Naive thymus-derived CD8-positive, alpha-beta T cell (primary cell): Measurements from ENCODE around the gene MAP2K5. TPM values are rescaled to one million over a fixed set of nuclear protein-coding genes. Genes with fewer than 3 reads are reported as not detected.

Source experiments
- ATAC-seq, 2 donors: fragments of 150-1000 bp; cut with Tn5 transposase in 1 of 2; sonication (Bioruptor Pico), chemical (Tn5 transposase) in 1 of 2; 1 replicate in 1 of 2; 2 replicates in 1 of 2; pipeline ENCODE4 v1.10.0; 2021; ENCODE audit warnings: mild to moderate bottlenecking in 2 of 2, moderate library complexity in 2 of 2
- POLR2A ChIA-PET: fragments of 350-600 bp; sonication (Branson Sonifier 250); formaldehyde crosslinking; loops from one replicate; lab custom pipeline; 2021; ENCODE audit warnings: antibody characterized with exemption; lab: Charles Lee
- DNase-seq, 10 donors: peaks; one replicate each; pipeline versions ENCODE4 v3.0.0 to v3.0.0-alpha.2; 2020 to 2022
- H3K27ac Mint-ChIP-seq, 10 donors: one replicate each; pipeline ENCODE4 v1.8.0; 2020 to 2022; ENCODE audit warnings: mild to moderate bottlenecking in 10 of 10, mixed read lengths in 10 of 10, moderate library complexity in 4 of 10, inconsistent platforms in 1 of 10
- H3K27me3 Mint-ChIP-seq, 5 donors: one replicate each; pipeline ENCODE4 v1.8.0; 2021 to 2022; ENCODE audit warnings: mixed read lengths in 5 of 5
- H3K36me3 Mint-ChIP-seq, 3 donors: one replicate each; pipeline ENCODE4 v1.8.0; 2020 to 2022; ENCODE audit warnings: mixed read lengths in 3 of 3, mild to moderate bottlenecking in 2 of 3, inconsistent platforms in 1 of 3
- H3K4me1 Mint-ChIP-seq, 4 donors: one replicate each; pipeline ENCODE4 v1.8.0; 2021 to 2022; ENCODE audit warnings: mixed read lengths in 4 of 4
- H3K4me3 Mint-ChIP-seq, 10 donors: one replicate each; pipeline ENCODE4 v1.8.0; 2020 to 2022; ENCODE audit warnings: mild to moderate bottlenecking in 10 of 10, mixed read lengths in 10 of 10, moderate library complexity in 6 of 10, inconsistent platforms in 1 of 10
- H3K9me3 Mint-ChIP-seq, 9 donors: one replicate each; pipeline ENCODE4 v1.8.0; 2020 to 2022; ENCODE audit warnings: mixed read lengths in 9 of 9, mild to moderate bottlenecking in 3 of 9, inconsistent platforms in 1 of 9, moderate library complexity in 1 of 9
- polyA plus RNA-seq, 3 donors: library from polyadenylated mRNA; unstranded; fragments of 300-500 nt; fragmentation: Illumina TruSeq; gene quantifications; one replicate each; pipeline ENCODE4 v1.2.3, GENCODE V29; 2021
- total RNA-seq, 8 experiments: library from RNA in 2 of 8; stranded (reverse) in 2 of 8; gene quantifications; one replicate each; pipeline ENCODE4 v1.2.3 and lab custom pipeline; 2021 to 2026

MAP2K5 gene
- total and polyA plus RNA-seq, 5 experiments from 2014 or later: 17.8 to 37.6 (median 22.5) TPM

DNA sequence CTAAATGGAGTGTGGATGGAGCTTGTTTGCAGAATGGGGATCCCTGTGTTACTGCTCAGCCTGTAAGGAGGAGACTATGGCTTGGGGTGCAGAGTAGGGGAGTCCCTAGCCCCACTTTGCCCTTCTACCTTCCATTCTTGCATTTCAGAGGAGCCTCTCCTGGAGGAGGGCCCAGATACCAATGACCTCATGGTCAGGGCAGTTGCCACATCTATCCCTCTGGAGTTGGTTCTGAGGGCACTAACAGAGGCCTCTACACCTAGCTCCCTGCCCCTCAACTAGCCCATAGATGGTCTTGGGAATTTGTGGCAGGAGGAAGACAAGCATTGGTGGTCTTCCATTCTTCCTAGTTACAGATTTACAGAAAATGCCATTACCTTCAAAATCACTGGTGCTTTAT is 288.9 kb downstream of the MAP2K5 start:
- ATAC-seq: no peak
- H3K4me1 Mint-ChIP-seq: peaks cover 19 to 63% (median 54%) of the 10 kb centered on the region in 4 donors
- H3K9me3 Mint-ChIP-seq: peaks cover 0 to 3% (median 0%) of the 10 kb centered on the region in 9 donors
- H3K27me3 Mint-ChIP-seq: peaks cover 33 to 86% (median 55%) of the 10 kb centered on the region in 5 donors
- no peaks in the 10 kb centered on the region for H3K36me3 Mint-ChIP-seq
- peak overlapping the region in 1 of 10 donors; percentile 34 for H3K27ac Mint-ChIP-seq
- DNase-seq: no peak
- H3K4me3 Mint-ChIP-seq: peak overlapping the region in 1 of 10 donors; percentile 7
- POLR2A ChIA-PET: no interaction called here

DNA sequence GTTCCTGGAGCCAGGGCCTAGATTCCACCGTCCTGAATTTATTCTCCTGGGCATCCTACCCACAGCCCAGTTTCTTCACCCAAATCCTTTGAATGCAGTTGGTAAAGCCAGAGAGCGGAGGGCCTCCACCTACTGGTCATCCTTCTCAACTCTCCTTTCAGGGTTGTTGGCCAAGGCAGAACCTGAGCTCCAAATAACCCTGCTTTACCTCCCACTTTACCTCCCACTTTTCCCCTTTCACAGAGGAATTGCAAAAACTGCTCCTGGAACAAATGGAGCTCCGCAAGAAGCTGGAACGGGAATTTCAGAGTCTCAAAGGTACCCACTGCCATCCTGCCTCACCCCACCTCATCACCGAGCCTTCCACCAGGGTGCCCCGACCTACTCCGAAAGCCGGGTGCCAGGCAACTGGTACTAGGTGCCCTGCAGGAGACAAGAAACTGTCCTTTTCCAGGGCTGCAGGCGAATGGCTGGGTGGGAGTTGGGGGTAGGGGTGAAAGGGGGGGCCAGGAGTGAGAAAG is 289.6 kb downstream of the MAP2K5 start:
- peaks cover 32 to 87% (median 56%) of the 10 kb centered on the region in 5 donors for H3K27me3 Mint-ChIP-seq
- POLR2A ChIA-PET: interaction anchor here (0.7 kb wide), 1 partner anchor 310 kb away, joined by 3 read pairs; no protein-coding TSS in a partner anchor
- ATAC-seq: no peak
- H3K36me3 Mint-ChIP-seq: no peaks in the 10 kb centered on the region
- peak overlapping the region in 1 of 10 donors; percentile 7 for H3K4me3 Mint-ChIP-seq
- no peak for DNase-seq
- H3K9me3 Mint-ChIP-seq: peaks cover 0 to 2% (median 0%) of the 10 kb centered on the region in 9 donors
- H3K27ac Mint-ChIP-seq: peak overlapping the region in 1 of 10 donors; percentile 33
- H3K4me1 Mint-ChIP-seq: peaks cover 21 to 65% (median 55%) of the 10 kb centered on the region in 4 donors

DNA sequence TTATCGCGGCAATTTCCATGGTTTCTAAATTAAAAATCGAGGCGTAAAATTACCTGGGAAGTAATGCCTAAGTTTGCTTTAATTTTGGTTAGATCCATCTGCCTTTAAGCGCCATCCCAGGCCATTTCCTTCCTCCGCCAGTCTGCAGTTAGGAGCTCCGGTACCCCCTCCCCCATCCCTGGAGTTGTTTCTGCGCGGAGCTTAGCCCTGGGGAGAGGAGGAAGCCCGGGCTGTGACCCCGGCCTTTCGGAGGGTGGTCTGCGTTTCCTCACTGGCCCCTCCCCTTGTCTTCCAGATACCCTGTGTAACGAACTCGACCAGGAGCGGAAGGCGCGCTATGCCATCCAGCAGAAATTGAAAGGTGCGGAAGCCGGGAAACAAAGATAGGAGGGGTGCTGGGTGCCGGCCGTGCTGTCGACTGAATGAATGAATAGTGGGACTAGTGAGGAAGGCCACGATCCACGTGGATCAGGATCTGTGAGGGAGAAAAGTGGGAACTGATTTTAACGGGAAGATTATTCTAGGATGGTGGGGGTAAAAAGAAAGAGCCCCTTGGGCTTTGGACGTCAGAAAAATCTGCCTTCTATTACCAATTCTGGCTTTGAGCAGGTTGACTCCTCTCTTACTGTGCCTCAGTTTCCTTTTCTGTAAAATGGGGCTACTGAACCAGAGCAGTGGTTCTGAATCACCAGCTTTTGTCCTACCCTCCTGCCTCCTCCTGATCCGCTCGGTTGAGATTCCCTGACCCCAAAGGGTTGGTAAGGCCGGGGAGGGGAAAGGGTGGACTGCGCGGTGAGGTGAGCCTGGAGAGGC is 290.6 kb downstream of the MAP2K5 start:
- H3K4me3 Mint-ChIP-seq: peak overlapping the region; percentile 47 to 89 (median 85)
- ATAC-seq: no peak
- POLR2A ChIA-PET: interaction anchor here (0.6 to 1.2 kb wide), 2 partner anchors 8 to 348 kb away, joined by 3 read pairs; no protein-coding TSS in a partner anchor
- DNase-seq: no peak
- H3K27me3 Mint-ChIP-seq: peaks cover 32 to 84% (median 56%) of the 10 kb centered on the region in 5 donors
- peaks cover 21 to 63% (median 57%) of the 10 kb centered on the region in 4 donors for H3K4me1 Mint-ChIP-seq
- H3K9me3 Mint-ChIP-seq: peaks cover 0 to 2% (median 0%) of the 10 kb centered on the region in 9 donors
- H3K27ac Mint-ChIP-seq: peak overlapping the region in 3 of 10 donors; percentile 16 to 76 (median 43)
- H3K36me3 Mint-ChIP-seq: no peaks in the 10 kb centered on the region

DNA sequence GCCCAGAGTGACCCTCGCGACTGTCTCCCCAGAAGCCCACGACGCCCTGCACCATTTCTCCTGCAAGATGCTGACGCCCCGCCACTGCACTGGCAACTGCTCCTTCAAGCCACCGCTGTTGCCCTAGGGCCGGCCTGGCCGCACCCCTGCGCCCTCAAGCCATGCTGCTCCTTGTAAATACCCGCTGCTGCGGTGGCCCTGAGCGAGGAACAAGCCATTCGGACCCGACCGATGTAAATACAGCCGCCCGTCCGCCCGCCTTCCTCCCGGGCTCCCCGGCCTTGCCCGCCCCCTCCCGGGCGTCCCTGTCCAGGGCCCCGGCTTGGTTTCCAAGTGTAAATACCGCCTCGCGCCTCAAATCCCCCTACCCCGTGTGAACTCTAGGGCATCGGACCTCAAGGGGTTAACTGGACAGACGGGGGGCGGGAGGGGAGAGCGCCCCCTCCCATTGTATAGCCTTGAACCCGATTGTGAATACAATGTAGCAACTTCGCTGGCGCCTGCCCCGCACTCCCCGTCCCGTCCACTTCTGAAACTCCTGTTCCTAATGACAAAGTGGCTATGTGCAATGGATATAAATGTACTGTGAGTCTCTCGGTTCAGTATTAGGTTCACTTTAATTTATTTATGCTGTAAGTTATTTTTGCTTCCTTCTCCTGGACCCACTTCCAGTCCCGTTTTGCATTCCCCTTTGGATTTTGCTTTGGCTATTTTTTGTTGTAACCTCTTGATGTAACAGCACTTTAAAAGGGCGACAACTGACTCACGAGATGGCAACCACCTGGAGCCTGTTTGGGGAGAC is 291.4 kb downstream of the MAP2K5 start:
- ATAC-seq (peak; percentile 36 to 41), DNase-seq (peak in 1 of 10 donors; percentile 41)
- Mint-ChIP-seq H3K27ac (peak overlapping the region in 2 of 10 donors; percentile 4 to 50), H3K9me3 (peaks cover 0 to 2% (median 0%) of the 10 kb centered on the region in 9 donors), H3K36me3 (no peaks in the 10 kb centered on the region), H3K4me3 (peak overlapping the region; percentile 77 to 89 (median 85)), H3K4me1 (peaks cover 20 to 62% (median 57%) of the 10 kb centered on the region in 4 donors), H3K27me3 (peaks cover 30 to 75% (median 50%) of the 10 kb centered on the region in 5 donors)
- POLR2A ChIA-PET: interaction anchor here (0.6 to 2.4 kb wide), 3 partner anchors 9 to 348 kb away, joined by 3 to 20 read pairs (median 3); no protein-coding TSS in a partner anchor

DNA sequence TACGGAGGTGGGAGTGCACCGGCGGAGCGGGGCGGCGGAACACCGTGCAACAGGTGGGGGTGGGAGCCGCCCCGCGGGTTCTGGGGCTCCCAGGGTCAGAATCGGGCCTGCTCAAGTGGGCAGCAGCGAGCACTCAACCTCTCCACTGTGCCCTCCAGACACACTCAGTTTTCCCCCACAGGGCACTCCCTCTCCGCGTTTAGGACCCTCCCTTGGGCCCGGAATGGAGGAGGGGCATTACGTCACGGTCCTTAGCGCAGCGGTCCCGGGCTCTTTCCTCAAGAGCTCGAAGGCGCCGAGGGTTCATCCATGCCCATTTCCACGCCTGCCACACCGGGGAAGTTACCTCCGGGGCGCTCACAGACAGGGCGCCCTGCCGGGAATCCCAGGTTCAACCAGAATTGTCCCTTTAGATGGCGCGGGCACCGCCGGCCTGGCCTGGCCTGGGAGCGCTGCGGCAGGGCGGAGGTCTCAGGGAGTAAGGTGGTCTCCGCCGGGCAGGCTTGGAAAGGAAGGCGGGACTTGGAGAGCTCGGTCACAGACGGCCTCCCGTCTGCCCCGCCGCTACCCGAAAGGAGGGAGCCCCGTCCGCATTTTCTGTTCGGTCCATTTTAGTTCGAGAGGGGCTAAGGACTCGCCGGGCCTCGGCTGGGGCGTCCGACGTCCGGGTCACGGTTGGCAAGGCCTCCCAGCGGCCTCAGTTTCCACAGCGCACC is 292.2 kb downstream of the MAP2K5 start:
- peak; percentile 6 to 19 for ATAC-seq
- DNase-seq: no peak
- Mint-ChIP-seq H3K9me3 (peaks cover 0 to 2% (median 0%) of the 10 kb centered on the region in 9 donors), H3K27ac (peak overlapping the region in 2 of 10 donors; percentile 43 to 56), H3K4me3 (peak overlapping the region; percentile 77 to 89 (median 85)), H3K27me3 (peaks cover 27 to 67% (median 45%) of the 10 kb centered on the region in 5 donors), H3K4me1 (peaks cover 20 to 64% (median 55%) of the 10 kb centered on the region in 4 donors), H3K36me3 (no peaks in the 10 kb centered on the region)
- POLR2A ChIA-PET: interaction anchor here (0.6 to 2.4 kb wide), 3 partner anchors 8 to 923 kb away, joined by 3 to 20 read pairs (median 3); no protein-coding TSS in a partner anchor

DNA sequence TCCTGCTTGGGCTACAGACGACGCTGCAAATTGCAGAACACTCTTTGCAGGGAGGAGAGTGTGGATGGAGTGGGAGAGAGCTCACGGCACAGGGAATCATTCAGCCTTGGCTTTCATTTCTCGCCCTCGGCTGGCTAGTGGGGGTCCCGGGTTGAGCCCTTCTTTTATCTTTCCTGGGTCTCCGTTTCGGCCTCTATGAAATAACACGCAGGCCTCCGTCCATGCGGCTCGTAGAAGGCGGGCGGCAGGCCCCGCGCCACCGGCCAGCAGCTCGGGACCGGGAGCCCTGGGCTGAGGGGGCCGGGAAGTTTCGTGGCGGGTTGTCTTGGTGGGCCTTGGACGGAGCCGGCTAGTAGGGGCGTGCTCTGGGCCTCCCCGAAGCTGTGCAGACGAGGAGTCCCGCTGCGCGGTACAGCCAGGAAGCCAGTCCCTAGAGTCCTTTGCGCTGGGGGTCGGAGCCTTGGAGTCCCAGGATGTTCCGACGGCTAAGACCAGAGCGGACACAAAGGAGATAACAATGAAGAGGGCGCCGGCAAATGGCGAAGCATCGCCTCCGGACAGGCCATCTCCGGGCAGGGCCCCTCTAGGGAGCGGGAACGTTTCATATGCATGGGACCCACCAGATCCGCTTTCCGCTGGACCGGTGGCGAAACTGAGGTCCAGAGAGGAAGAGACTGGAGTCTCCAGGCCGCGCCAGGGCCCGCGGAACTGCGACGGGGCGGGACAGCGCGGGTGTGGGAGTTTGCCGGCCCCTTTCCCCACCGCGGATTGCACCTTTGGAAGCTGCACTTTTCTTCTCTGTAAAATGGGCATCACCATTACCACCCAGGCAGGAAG is 293.0 kb downstream of the MAP2K5 start:
- Mint-ChIP-seq H3K4me1 (peaks cover 24 to 62% (median 54%) of the 10 kb centered on the region in 4 donors), H3K4me3 (peak overlapping the region; percentile 77 to 89 (median 85)), H3K27ac (peak overlapping the region in 3 of 10 donors; percentile 19 to 56 (median 43)), H3K36me3 (peaks cover 0 to 4% (median 0%) of the 10 kb centered on the region in 3 donors), H3K9me3 (peaks cover 0 to 5% (median 2%) of the 10 kb centered on the region in 9 donors), H3K27me3 (peaks cover 22 to 62% (median 39%) of the 10 kb centered on the region in 5 donors)
- ATAC-seq: no peak
- POLR2A ChIA-PET: interaction anchor here (0.7 to 2.4 kb wide), 4 partner anchors 9 to 378 kb away, joined by 3 to 20 read pairs (median 5); partner anchors contain the start of gene MAP2K5
- peak in 1 of 10 donors; percentile 30 for DNase-seq

DNA sequence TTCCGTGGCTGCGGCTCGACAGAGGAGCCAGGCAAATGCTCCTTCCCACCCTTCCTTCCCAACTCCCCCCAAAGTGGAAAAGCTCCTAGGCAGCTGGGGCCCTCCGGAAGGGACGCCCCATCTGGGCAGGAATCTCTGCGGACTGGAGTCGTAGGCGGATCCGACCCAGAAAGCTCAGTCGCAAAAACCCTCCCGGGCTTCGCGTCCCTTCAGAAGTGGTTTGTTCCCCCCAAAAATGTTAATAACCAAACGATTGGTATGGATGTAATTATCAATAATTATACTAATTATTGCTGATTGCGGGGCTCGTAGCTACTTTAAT is 293.6 kb downstream of the MAP2K5 start:
- peaks cover 25 to 62% (median 55%) of the 10 kb centered on the region in 4 donors for H3K4me1 Mint-ChIP-seq
- ATAC-seq (no peak), DNase-seq (no peak)
- H3K36me3 Mint-ChIP-seq: peaks cover 0 to 4% (median 0%) of the 10 kb centered on the region in 3 donors
- H3K9me3 Mint-ChIP-seq: peaks cover 0 to 5% (median 2%) of the 10 kb centered on the region in 9 donors
- POLR2A ChIA-PET: interaction anchor here (1.0 to 2.4 kb wide), 3 partner anchors 53 to 378 kb away, joined by 4 to 20 read pairs (median 6); partner anchors contain the start of gene MAP2K5
- H3K4me3 Mint-ChIP-seq: peak overlapping the region; percentile 77 to 89 (median 85)
- H3K27ac Mint-ChIP-seq: peak overlapping the region in 2 of 10 donors; percentile 69 to 93
- H3K27me3 Mint-ChIP-seq: peaks cover 17 to 56% (median 33%) of the 10 kb centered on the region in 5 donors

DNA sequence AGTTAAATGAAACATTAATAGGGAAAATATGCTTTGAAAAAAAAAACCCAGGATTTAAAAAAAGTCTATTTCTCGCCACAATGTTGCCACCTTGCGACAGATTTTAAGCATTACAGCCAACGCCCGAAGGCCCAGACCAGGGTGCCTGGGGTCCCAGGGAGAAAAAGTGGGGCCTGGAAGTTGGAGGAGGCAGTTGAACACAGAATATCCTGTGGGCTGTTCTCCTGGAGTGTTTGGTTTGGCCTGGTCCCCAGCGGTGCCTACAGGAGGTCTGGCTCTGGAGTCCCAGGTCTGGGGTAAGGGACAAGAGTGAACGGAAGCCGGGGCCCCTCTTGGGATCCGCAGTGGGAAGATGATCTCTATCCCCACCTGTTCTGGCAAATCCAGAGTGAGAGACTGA is 294.0 kb downstream of the MAP2K5 start:
- DNase-seq (peak in 7 of 10 donors; percentile 30 to 71 (median 54)), ATAC-seq (no peak)
- Mint-ChIP-seq H3K9me3 (peaks cover 0 to 5% (median 2%) of the 10 kb centered on the region in 9 donors), H3K4me1 (peaks cover 27 to 65% (median 57%) of the 10 kb centered on the region in 4 donors), H3K27ac (peak overlapping the region in 8 of 10 donors; percentile 20 to 93 (median 73)), H3K36me3 (peaks cover 0 to 4% (median 0%) of the 10 kb centered on the region in 3 donors), H3K4me3 (peak overlapping the region; percentile 77 to 89 (median 85)), H3K27me3 (peaks cover 17 to 52% (median 30%) of the 10 kb centered on the region in 5 donors)
- POLR2A ChIA-PET: interaction anchor here (1.0 to 2.4 kb wide), 3 partner anchors 53 to 379 kb away, joined by 4 to 20 read pairs (median 6); partner anchors contain the start of gene MAP2K5

DNA sequence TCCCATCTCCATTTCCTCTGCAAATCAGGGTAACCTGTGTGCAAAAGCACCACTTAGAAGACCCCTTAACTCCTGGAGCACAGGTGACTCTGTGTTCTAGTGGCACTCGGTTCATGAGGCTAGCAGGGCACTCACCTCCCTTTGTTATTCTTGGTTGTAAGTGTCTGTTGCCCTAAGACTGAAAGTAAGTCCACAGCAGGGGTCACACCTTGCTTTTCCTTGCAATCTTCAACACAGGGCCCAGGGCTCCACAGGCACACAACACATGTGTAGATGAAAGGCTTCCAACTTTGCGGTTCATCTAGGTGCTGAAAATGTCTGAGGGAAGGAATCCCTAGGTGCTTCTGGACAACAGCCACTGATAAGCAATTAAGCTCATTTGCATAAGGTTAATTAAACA is 294.5 kb downstream of the MAP2K5 start:
- ATAC-seq (no peak), DNase-seq (no peak)
- Mint-ChIP-seq H3K4me3 (peak overlapping the region in 2 of 10 donors; percentile 22 to 84), H3K4me1 (peaks cover 27 to 66% (median 59%) of the 10 kb centered on the region in 4 donors), H3K27ac (peak overlapping the region in 1 of 10 donors; percentile 93), H3K36me3 (peaks cover 0 to 4% (median 0%) of the 10 kb centered on the region in 3 donors), H3K9me3 (peaks cover 0 to 5% (median 2%) of the 10 kb centered on the region in 9 donors), H3K27me3 (peaks cover 17 to 47% (median 27%) of the 10 kb centered on the region in 5 donors)
- POLR2A ChIA-PET: interaction anchor here (2.0 to 3.0 kb wide), 2 partner anchors 295 to 440 kb away, joined by 6 to 11 read pairs; partner anchors contain the start of genes FEM1B and MAP2K5

DNA sequence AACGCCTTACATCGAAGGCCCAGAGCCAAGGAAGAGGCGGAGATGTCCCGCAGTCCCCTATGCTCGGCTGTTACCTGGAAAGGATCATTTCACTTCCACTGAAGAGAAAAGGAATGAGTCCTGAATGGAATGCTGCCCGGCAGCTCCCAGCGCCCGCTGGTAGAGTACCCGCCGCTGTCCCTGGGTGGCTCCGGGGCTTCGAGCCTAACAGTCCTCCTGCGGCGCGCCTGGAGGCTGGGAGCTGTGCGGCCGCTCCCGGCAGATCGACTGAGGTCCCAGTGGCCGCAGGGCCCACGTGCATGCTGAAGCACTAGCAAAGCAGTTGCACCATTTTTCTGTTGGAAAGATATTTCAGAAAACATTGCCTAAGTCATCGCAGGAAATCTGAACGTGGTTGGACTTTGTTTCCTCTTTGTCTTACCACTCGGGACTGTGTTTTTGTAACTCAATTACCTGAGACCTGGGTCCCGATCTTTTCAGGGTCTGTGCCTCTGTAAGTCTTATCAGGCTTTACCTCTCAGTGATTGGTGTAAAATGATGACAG is 296.4 kb downstream of the MAP2K5 start:
- peak overlapping the region; percentile 69 to 97 (median 96) for H3K4me3 Mint-ChIP-seq
- H3K27ac Mint-ChIP-seq: peak overlapping the region; percentile 80 to 100 (median 98)
- peaks cover 23 to 54% (median 48%) of the 10 kb centered on the region in 4 donors for H3K4me1 Mint-ChIP-seq
- peaks cover 10 to 28% (median 13%) of the 10 kb centered on the region in 5 donors for H3K27me3 Mint-ChIP-seq
- peaks cover 0 to 5% (median 2%) of the 10 kb centered on the region in 9 donors for H3K9me3 Mint-ChIP-seq
- DNase-seq (no peak), ATAC-seq (no peak)
- POLR2A ChIA-PET: interaction anchor here (0.9 to 3.0 kb wide), 4 partner anchors 56 to 439 kb away, joined by 3 to 11 read pairs (median 8); partner anchors contain the start of genes FEM1B and MAP2K5
- peaks cover 0 to 4% (median 0%) of the 10 kb centered on the region in 3 donors for H3K36me3 Mint-ChIP-seq
